ENCODE data around the gene TACR2.
A peak's percentile ranks its signal among the peaks of the same experiment; 100 is the strongest.

TACR2 gene

DNA sequence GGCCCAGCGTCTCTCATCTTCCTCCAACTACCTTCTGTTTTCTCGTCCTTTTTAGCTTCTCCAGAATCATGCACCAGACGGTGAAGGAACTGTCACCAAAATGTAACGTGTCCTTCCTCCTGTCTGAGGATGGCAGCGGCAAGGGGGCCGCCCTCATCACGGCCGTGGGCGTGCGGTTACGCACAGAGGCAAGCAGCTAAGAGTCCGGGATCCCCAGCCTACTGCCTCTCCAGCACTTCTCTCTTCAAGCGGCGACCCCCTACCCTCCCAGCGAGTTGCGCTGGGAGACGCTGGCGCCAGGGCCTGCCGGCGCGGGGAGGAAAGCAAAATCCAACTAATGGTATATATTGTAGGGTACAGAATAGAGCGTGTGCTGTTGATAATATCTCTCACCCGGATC is 15.8 kb downstream of the TACR2 start:
- no peak for DNase-seq

DNA sequence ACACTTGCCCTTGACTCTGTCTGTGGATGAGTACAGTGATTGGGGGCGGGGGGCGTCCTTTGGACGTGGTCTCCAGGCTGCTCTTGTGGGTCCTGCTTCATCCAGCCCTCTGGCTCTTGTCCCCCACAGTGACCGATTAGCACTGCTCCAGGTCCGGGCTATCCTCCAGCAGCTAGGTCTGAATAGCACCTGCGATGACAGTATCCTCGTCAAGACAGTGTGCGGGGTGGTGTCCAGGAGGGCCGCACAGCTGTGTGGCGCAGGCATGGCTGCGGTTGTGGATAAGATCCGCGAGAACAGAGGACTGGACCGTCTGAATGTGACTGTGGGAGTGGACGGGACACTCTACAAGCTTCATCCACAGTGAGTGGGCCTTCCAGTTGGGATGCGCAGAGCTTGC is 18.3 kb downstream of the TACR2 start:
- DNase-seq, result no peak

DNA sequence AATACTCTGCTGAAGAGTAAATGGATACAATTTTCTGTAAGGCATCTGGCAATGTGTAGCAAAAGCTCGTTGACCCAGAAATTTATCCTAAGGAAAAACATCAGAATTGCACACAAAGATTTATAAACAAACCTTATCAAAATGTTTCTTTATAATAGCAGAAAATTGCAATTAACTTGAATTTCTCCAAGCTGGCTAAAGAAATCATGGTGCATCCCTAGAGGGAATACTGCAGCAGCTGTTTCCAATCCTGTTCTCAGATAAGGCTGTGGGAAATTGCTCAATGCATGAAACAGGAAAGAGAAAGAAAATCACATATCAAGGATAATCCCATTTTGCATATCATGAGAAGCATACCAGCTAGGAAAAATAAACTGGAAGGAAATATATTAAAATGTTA is 18.7 kb downstream of the TACR2 start:
- no peak for DNase-seq

DNA sequence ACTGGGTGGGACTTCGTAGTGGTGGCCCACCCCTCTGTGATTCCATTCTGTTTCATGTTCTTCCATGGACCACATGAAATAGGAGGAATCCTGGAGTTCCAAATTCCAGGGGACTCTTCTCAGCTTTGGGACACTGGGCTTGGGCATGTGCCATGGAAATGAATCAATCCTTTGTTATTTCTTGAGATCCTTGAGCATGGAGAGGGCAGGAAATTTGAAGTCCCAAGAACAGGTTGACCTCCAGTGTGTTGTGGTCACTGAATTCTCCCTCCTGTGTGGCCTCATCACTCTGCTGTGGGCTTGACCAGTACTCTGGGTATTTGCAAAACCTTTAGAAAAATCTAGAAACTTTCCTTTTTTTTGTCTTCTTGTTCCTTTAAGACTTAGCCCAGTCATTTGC is 22.7 kb downstream of the TACR2 start:
- no peak for DNase-seq

DNA sequence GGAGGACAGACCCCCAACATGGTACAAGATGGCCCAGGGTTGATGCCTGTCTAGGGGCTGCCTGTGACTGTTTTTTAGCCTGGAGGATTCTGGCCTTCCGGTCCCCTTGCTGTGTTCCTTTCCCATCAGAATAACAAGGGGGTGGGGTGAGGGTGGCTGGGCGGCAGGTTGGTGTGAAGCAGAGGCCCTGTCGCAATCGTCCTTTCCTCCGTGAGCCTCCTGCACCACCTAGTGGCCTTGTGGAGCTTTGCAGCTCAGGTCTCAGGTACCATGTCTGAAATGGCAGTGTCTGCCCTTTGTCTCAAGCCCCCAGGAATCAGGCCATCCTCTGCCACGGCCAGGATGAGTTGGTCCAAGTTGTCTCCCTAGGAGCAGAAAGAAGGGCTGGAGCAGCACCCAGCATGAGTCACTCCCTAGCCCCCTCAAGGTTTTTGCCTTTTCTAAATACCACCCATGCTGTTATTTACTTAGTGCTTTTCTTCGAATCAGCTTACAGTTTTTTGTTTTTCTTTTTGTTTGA is 24.2 kb downstream of the TACR2 start:
- peak; percentile 59 for DNase-seq

DNA sequence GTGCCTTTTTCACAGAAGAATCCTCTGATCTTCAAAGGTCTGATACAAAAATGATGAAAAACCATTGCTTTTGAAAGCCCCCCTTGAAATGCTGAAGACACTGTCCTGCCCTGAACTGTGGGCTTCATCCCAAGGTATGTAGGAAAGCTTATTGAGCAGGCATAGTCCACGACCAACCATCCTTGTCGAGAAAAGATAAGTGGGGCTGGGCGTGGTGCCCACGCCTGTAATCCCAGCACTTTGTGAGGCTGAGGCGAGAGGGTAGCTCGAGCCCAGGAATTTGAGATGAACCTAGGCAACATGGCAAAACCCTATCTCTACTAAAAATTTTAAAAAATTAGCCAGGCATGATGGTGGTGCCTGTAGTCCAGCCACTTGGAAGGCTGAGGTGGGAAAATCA is 25.6 kb downstream of the TACR2 start:
- no peak for DNase-seq

DNA sequence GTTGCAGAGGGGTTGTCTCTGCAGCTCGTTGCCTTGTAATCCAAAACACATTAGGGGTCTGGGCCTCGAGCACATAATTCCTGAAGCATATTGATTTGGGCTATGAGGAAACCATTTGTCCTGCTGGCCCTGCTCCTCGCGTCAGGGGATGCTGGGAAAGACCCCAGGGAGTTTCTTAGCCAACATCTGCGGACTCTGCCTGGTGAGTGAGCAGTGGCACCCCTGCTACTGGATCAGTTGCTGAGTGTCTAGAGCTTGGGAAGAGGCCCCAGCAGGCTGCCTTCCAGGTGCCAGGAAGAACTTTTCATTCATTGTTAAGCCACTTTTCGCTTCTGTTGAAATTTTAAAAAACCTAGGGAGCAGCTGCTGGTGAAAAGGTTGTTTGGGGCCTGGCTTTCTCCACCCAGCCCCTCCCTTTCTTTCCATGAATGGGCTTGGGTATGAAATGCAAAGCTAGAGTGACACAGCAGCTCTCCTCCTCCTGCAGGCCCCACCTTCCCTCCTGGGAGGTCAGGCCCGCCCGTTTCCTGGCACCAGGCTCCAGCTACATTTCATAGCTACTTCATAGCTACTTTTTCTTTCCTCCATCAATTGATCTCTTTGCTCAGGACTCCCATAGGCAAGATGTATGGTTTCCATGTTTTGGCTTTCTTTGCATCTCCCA is 26.8 kb downstream of the TACR2 start:
- no peak for DNase-seq

DNA sequence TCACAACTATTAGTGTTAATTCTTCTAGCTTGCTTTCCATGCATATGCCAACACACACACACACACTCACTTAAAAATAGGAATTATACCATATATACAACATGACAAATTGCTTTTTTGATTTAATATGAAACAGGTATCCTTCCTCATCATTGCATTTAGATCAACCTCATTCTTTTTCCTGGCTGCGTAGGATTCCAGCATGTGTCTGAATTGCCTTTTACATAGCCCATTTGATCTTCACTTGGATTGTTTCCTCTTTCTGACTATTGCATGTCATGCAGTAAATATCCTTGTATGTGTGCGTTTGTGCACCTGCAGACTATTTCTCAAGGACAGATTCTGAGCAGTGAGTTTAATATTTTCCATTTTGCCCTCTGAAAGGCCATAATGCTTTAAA is 28.2 kb downstream of the TACR2 start:
- no peak for DNase-seq

DNA sequence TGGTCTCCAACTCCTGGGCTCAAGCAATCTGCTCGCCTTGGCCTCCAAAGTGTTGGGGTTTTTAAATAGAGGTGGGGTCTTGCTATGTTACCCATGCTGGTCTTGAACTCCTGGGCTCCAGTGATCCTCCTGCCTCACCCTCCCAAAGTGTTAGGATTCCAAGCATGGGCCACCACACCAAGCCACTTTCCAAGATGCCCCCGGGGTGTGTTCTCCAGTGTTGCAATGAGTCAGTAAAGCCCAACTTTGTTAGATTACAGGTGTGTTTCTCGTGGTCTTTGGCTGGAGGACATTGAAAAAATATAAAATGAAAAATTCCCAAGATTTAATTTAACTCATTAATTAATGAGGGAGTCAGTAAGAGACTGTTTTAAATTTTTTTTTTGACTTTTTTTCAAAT is 29.2 kb downstream of the TACR2 start:
- DNase-seq, result no peak

DNA sequence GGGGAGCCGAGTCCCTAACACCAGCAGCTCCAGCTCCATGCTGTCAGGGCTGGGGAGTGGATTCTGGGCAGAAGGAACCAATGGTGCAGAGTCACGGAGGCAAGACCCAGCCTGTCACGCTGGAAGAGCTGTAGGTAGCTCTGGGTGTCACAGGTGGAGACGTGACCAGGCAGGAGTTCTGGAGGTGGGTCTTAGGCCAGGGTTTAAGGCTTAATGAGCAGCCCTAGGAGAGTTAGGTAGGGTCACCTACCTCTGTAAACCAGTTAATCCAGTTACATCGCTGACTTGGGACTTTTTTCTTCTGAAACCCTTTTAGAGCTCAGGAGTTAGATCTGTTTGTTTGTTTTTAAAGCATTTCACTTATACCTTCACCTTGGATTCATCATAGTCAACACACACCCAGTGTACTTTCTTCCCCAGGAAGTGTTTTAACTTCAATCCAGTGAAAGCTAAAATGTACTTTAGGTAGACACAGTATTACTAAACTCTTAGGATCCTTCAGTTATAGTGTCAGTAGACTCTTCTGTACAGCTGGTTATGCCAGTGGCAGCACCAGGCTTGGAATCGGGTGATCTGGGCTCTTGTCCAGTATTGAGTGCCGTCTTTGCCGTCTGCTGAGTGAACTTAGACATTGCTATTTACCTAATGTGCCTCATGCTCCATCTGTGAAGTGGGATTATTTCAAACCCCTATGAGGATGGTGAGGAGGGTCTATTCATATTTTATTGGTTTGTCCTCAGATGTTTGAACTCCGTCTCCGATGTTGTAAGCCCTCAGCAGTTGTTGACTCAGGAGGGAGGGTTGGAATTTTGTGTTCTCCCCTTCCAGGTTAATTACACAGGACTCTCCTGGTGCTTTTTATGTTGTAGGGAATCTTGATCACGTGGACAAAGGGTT is 31.0 kb downstream of the TACR2 start:
- DNase-seq, result no peak

DNA sequence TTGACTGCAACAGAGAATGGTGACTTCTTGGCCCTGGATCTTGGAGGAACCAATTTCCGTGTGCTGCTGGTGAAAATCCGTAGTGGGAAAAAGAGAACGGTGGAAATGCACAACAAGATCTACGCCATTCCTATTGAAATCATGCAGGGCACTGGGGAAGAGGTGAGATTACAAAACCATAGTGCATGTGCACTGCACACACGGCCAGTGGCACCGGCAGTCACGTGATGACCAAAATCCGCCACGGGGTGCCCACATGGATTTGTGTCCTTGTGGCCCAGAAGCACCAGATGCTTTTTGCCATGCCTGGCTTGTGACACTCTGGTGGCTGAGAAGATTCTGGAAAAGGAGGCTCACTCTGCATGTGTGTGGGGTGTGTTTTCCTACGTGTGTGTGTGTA is 32.4 kb downstream of the TACR2 start:
- DNase-seq, result no peak

DNA sequence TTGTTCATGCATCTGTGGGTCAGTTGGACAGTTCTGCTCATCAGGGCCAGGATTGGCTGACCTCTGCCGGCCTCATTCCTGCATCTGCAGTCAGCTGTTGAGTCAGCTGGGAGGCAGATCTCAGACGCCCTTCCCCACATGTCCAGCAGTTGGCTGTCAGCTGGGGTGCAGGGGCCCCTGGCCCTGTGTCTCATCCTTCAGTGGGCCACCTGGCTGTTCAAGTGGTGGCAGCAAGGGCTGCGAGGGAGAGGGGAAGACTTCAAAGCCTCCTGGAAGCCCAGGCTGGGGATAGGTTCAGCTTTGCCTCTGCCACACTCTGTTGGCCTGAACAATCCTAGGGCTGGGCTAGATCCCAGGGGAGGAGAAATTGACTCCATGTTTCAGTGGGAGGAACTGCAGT is 33.2 kb downstream of the TACR2 start:
- DNase-seq, result no peak

DNA sequence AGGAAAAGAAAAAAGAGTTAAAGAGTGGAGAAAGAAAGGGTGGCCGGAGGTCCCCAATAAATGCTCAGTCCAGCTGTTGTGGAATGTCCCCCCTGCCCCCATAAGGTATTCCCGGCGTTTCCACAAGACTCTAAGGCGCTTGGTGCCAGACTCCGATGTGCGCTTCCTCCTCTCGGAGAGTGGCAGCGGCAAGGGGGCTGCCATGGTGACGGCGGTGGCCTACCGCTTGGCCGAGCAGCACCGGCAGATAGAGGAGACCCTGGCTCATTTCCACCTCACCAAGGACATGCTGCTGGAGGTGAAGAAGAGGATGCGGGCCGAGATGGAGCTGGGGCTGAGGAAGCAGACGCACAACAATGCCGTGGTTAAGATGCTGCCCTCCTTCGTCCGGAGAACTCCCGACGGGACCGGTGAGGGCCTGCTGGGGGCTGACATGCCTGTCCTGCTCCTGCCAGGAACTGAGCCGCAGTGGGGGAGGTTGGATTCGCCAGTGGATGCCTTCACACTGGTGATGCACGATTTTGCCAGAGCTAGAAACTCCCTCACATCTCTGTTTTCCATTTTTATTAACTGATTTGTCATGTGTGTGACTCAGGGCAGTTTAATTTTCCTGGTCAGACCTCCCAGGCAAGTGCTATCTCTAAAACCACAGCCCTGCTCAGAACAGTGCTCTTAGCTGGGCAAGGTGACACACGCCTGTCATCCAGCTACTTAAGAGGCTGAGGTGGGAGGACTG is 34.2 kb downstream of the TACR2 start:
- DNase-seq, result no peak

DNA sequence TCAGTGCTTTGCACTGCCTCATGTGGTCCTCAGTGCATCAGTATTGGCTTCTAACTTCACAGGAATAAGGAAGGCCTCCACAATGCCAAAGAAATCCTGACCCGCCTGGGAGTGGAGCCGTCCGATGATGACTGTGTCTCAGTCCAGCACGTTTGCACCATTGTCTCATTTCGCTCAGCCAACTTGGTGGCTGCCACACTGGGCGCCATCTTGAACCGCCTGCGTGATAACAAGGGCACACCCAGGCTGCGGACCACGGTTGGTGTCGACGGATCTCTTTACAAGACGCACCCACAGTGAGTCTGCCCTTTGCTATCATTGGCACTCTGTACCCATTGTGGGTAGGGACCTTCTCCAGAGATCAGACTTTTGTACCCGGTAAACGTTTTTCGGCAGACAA is 36.9 kb downstream of the TACR2 start:
- DNase-seq, result no peak

DNA sequence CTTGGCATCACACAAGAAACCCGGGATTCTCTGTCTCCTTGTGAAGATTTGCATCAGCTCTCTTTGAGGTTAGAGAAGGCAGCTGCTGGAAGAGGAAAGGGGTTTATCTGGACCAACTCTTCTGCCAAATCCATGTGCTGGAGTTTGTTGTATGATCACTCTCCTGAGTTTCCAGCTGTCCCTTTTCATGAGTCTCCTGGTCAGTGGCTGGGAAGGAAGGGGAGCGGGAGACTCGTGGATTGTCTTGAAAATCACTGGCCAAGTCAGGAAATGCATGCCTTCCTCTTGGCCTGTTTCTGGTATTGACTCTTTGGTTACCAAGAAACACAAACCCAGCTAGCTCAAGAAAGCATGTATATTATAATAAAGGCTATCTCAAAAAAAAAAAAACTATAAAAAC is 38.8 kb downstream of the TACR2 start:
- DNase-seq, result no peak

DNA sequence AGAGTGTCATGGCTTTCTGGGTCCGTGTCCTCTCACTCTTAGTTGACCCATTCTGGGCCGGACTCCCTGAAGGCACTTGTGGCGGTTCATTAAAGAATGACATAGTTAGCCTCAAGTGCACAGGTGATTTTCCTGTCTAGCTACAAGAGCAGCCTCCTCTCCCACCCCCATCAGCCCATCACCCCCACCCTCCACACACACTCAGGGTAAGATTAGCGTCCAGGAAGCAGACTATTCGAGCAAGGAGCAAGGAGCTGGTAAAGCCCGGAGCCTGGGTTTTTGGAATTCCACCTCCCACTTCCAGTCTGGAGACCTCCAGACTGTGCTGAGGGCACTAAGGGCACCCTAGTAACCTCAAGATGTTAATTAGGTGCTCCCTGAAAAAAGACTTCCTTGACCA is 39.5 kb downstream of the TACR2 start:
- no peak for DNase-seq

DNA sequence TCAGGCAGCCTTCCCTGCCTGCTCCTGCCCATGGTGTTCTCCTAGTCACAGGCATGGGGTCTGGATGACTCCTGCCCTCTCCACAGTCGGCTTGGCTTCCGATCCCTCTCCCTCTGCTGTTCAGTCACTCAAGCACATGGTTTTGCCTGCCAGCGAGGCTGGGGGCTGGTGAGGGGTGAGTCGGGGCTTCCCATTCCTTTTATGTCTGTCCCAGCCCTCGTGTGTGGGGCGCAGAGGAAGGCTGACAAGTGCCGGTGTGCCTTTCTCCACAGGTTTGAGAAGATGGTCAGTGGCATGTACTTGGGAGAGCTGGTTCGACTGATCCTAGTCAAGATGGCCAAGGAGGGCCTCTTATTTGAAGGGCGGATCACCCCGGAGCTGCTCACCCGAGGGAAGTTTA is 40.1 kb downstream of the TACR2 start:
- DNase-seq, result no peak

DNA sequence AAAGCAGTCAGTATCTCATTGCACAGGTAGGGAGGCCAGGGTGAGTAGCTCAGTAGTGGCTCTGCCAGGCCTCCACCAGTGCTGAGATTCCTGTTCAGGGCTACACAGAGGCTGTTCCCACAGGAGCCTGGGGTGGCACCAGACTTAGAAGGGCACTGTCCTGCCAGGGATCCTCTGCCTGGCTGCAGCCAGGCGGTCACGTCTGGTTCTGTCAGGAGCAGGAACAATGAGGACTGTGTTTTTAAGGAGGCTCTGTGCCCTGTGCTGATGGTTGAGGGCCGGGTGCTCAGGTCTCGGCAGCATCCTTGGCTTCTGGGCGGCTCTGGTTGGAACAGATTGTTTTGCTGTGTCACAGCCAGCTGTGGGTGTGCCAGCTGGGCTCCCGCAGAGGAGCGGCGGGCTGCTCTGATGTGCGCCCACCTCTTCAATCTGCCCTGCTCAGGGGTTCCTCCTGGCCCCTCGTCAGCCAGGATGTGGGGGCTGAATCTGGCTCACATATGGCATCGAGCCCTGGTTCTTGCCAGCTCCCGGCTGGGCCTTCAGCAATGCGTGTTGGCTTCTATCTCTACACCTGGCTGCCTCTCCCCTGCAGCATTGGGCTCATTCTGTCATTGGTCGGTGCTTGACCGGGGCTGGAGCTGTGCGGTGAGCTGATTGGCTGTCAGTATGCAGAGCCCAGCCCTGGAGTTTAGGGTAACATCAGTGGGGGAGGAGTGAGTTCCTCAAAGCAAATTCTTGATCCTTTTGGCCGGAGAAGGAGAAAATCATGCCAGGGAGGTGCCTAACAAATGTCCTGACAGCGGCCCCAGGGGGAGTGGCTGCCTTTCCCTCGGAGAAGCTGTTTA is 41.2 kb downstream of the TACR2 start:
- no peak for DNase-seq

DNA sequence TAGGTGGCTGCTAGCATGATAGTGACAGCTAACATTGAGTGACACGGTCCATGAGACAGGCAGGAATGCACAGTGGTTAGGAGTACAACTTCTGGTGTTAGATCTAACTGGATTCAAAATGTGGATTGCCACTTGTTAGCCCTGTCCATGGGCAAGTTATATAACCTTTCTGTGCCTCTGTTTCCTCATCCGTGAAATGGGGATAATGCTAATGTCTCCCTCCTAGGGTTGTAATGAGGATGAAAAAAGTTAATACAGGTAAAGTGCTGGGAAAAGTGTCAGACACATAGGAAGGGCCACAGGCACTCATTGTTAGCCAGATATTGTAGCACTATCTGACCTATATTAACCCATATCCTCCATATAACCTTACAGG is 41.8 kb downstream of the TACR2 start:
- no peak for DNase-seq

DNA sequence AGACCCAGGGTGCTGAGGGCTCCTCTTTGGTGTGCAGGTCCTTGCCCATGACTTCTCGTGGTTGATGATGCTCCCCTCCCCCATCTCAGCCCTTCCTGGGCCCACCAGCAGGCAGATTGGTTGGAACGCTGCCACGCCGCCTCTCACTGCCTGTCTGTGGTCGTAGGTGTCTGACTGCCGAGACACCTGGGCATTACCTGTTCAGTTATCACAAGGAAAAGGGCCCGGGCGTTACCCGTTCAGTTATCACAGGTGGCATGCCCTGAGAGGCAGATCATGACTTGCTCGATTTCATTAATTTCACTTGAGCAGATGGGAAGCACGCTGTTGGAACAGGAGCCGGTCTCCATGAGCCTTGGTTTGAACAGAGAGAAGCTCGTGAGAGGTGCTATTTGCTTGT is 42.5 kb downstream of the TACR2 start:
- DNase-seq, result no peak

DNA sequence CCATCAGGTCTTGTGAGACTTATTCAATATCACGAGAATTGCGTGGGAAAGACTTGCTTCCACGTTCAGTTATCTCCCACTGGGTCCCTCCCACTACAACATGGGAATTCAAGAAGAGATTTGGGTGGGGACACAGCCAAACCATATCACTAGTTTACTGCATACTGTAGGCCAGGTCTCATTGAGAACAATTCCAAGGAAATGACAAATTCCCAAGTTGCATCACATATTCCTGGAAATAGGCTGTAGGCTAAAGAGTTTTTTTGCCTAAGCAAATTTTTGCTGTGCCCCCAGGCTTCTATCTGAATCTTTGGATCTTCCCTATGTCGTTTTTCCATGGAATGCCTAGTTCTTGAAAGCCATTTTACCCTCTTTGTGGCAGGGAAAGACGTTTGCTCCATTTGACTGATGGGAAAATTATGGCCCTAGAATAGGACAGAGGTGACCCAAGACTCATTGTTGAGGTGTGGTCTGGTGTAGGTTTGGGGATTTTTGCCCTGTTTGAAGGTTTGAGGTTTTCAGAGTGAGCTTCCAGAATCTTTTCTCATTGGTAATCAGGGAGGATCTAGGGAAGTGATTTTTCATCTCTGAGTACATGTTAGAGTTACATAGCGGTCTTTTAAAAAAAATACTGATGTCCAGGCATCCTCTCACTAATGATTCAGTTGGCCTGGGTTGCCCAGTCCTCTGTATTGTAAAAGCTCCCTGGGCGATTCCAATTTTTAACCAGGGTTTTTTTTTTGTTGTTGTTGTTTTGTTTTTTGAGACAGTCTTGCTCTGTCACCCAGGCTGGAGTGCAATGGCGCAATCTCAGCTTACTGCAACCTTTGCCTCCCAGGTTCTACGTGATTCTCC is 44.4 kb downstream of the TACR2 start:
- no peak for DNase-seq

DNA sequence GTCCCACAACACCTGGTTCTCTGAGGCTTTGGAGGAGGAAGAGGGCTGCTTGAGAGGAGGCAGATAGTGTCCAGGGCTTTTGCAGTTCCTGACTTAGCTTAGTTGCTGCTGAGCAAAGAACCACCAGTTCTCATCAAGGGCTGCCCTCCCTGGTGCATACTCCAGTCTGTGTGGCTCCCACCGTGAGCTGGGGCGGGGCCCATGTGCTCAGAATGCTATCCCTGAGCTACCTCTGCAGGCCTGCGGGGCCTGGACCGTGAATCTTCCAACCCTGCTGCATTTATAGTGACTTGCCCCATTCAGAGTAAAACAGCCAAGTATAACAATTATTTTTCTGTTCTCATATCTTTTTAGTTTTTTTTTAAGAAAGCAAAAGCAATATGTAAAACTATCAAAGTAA is 49.2 kb downstream of the TACR2 start:
- no peak for DNase-seq

Measured in NCI-H1048 (cell line).